H9 (cell line): ENCODE data around the gene MYLK4. TPM values are rescaled to one million over a fixed set of nuclear protein-coding genes. Genes with fewer than 3 reads are reported as not detected.

ENCODE experiments used
- DNase-seq: peaks from one replicate; pipeline ENCODE4 v3.0.0-alpha.2; 2017
- H2AFZ ChIP-seq: one replicate; pipeline ENCODE4 v1.6.1; 2013; ENCODE audit warnings: mild to moderate bottlenecking, low read length, control low read depth, moderate library complexity
- H2AK5ac ChIP-seq: 2 replicates; pipeline ENCODE4 v1.6.1; 2013; ENCODE audit warnings: low read length, control low read depth, mixed read lengths; ENCODE audit not compliant: insufficient read length
- H2BK120ac ChIP-seq: one replicate; pipeline ENCODE4 v1.6.1; 2013; ENCODE audit warnings: low read depth, mild to moderate bottlenecking, low read length, control low read depth, inconsistent platforms; ENCODE audit not compliant: poor library complexity, severe bottlenecking
- H2BK12ac ChIP-seq: 2 replicates; pipeline ENCODE4 v1.6.1; 2013; ENCODE audit warnings: low read length, control low read depth, mixed read lengths, low read depth; ENCODE audit not compliant: insufficient read length
- H2BK15ac ChIP-seq: 2 replicates; pipeline ENCODE4 v1.6.1; 2013; ENCODE audit warnings: low read depth, low read length, control low read depth
- H2BK20ac ChIP-seq: one replicate; pipeline ENCODE4 v1.6.1; 2013; ENCODE audit warnings: low read depth, mild to moderate bottlenecking, low read length, control low read depth, inconsistent platforms; ENCODE audit not compliant: poor library complexity, severe bottlenecking
- H2BK5ac ChIP-seq: 2 replicates; pipeline ENCODE4 v1.6.1; 2013; ENCODE audit warnings: low read length, control low read depth, mixed read lengths; ENCODE audit not compliant: insufficient read length
- H3K14ac ChIP-seq: 2 replicates; pipeline ENCODE4 v1.6.1; 2013; ENCODE audit warnings: low read length, control low read depth; ENCODE audit not compliant: insufficient read depth
- H3K18ac ChIP-seq: 2 replicates; pipeline ENCODE4 v1.6.1; 2013; ENCODE audit warnings: low read depth, mild to moderate bottlenecking, mixed read lengths, low read length, control low read depth; ENCODE audit not compliant: insufficient read length
- H3K23ac ChIP-seq: 2 replicates; pipeline ENCODE4 v1.6.1; 2013; ENCODE audit warnings: low read length, control low read depth, mixed read lengths, low read depth; ENCODE audit not compliant: insufficient read length
- H3K23me2 ChIP-seq: 2 replicates; pipeline ENCODE4 v1.6.1; 2013; ENCODE audit warnings: low read depth, mild to moderate bottlenecking, mixed read lengths, low read length, control low read depth; ENCODE audit not compliant: insufficient read length, poor library complexity, severe bottlenecking
- H3K27ac ChIP-seq: 2 replicates; pipeline ENCODE4 v1.5.1; 2013; ENCODE audit warnings: low read length, control low read depth, mixed read lengths, low read depth; ENCODE audit not compliant: insufficient read length
- H3K27me3 ChIP-seq: 2 replicates; pipeline ENCODE4 v1.6.1; 2013; ENCODE audit warnings: low read length, control low read depth, inconsistent platforms; ENCODE audit not compliant: insufficient read depth
- H3K4ac ChIP-seq: 2 replicates; pipeline ENCODE4 v1.6.1; 2013; ENCODE audit warnings: low read depth, mild to moderate bottlenecking, control low read depth, inconsistent platforms, low read length, moderate library complexity
- H3K4me1 ChIP-seq: 2 replicates; pipeline ENCODE4 v1.6.1; 2013; ENCODE audit warnings: low read length, control low read depth, inconsistent platforms; ENCODE audit not compliant: insufficient read depth
- H3K4me2 ChIP-seq: 2 replicates; pipeline ENCODE4 v1.6.1; 2013; ENCODE audit warnings: low read length, control low read depth, mixed read lengths; ENCODE audit not compliant: insufficient read length, insufficient read depth
- H3K56ac ChIP-seq: 2 replicates; pipeline ENCODE4 v1.6.1; 2013; ENCODE audit warnings: low read depth, mild to moderate bottlenecking, mixed read lengths, low read length, control low read depth; ENCODE audit not compliant: insufficient read length
- H3K79me1 ChIP-seq: 2 replicates; pipeline ENCODE4 v1.6.1; 2013; ENCODE audit warnings: low read depth, mild to moderate bottlenecking, moderate library complexity, low read length, control low read depth, inconsistent platforms; ENCODE audit not compliant: insufficient read depth, poor library complexity, severe bottlenecking
- H3K79me2 ChIP-seq: 2 replicates; pipeline ENCODE4 v1.6.1; 2013; ENCODE audit warnings: low read length, control low read depth, inconsistent platforms; ENCODE audit not compliant: insufficient read depth
- H3K9ac ChIP-seq: 2 replicates; pipeline ENCODE4 v1.6.1; 2013; ENCODE audit warnings: low read length, control low read depth, mixed read lengths; ENCODE audit not compliant: insufficient read length; ENCODE audit errors: extremely low read depth
- H3K9me3 ChIP-seq: one replicate; pipeline ENCODE4 v1.6.1; 2013; ENCODE audit warnings: low read depth, low read length, inconsistent platforms; ENCODE audit not compliant: control insufficient read depth
- H3T11ph ChIP-seq: one replicate; pipeline ENCODE4 v1.6.1; 2013; ENCODE audit warnings: mild to moderate bottlenecking, low read length, control low read depth, inconsistent platforms
- H4K20me1 ChIP-seq: one replicate; pipeline ENCODE4 v1.6.1; 2013; ENCODE audit not compliant: control insufficient read depth, insufficient read length, insufficient read depth
- H4K5ac ChIP-seq: 2 replicates; pipeline ENCODE4 v1.6.1; 2013; ENCODE audit warnings: low read depth, mild to moderate bottlenecking, mixed read lengths, low read length, control low read depth; ENCODE audit not compliant: insufficient read length
- H4K8ac ChIP-seq: replicated peaks from 2 replicates; pipeline ENCODE4 v1.6.1; 2013; ENCODE audit warnings: low read length, control low read depth, mixed read lengths, low read depth; ENCODE audit not compliant: insufficient read length
- H4K91ac ChIP-seq: 2 replicates; pipeline ENCODE4 v1.6.1; 2013; ENCODE audit warnings: low read depth, mild to moderate bottlenecking, moderate library complexity, mixed read lengths, low read length, control low read depth; ENCODE audit not compliant: insufficient read length
- H3K27ac Mint-ChIP-seq, 3 experiments: 2 replicates in 2 of 3; 3 replicates in 1 of 3; pipeline ENCODE4 v1.8.0; 2020 to 2021; ENCODE audit warnings: mixed read lengths in 3 of 3, mild to moderate bottlenecking in 1 of 3, moderate library complexity in 1 of 3
- H3K27me3 Mint-ChIP-seq: 2 replicates; pipeline ENCODE4 v1.8.0; 2021; ENCODE audit warnings: low read depth, mild to moderate bottlenecking, moderate library complexity, mixed read lengths
- H3K36me3 Mint-ChIP-seq, 3 experiments: 2 replicates in 2 of 3; 3 replicates in 1 of 3; pipeline ENCODE4 v1.8.0; 2020 to 2021; ENCODE audit warnings: low read depth in 3 of 3, mixed read lengths in 3 of 3; ENCODE audit not compliant: insufficient read depth in 1 of 3
- H3K4me1 Mint-ChIP-seq, 2 experiments: 2 replicates each; pipeline ENCODE4 v1.8.0; 2020; ENCODE audit warnings: mixed read lengths in 2 of 2
- H3K4me3 Mint-ChIP-seq, 2 experiments: 2 replicates in 1 of 2; 3 replicates in 1 of 2; pipeline ENCODE4 v1.8.0; 2020 to 2021; ENCODE audit warnings: mild to moderate bottlenecking in 2 of 2, mixed read lengths in 2 of 2, moderate library complexity in 1 of 2
- H3K9me3 Mint-ChIP-seq, 2 experiments: 2 replicates in 1 of 2; 3 replicates in 1 of 2; pipeline ENCODE4 v1.8.0; 2020; ENCODE audit warnings: mild to moderate bottlenecking in 2 of 2, mixed read lengths in 2 of 2, moderate library complexity in 1 of 2
- CTCF ChIP-seq: fragments of 200-600 bp; sonication (generic); conservative IDR thresholded peaks from 3 replicates; pipeline ENCODE4 v1.8.0; 2021; ENCODE audit warnings: antibody characterized with exemption, mild to moderate bottlenecking
- WGBS: extraction: QIAGEN DNeasy Blood & Tissue Kit; methylation state at CpG from one replicate; pipeline ENCODE4 v1.1.7; 2013; ENCODE audit warnings: missing lambda C conversion rate, low lambda C conversion rate, mixed read lengths; ENCODE audit not compliant: insufficient read length; ENCODE audit errors: extremely low coverage; 5-methylcytosine and 5-hydroxymethylcytosine counted together
- total RNA-seq: library from RNA; stranded (reverse); gene quantifications from 2 replicates; pipeline ENCODE4 v1.2.1, GENCODE V29; 2021

MYLK4 gene
- total RNA-seq, 1 experiment from 2014 or later, result 0.28 TPM

GRCh38 chr6:2626401-2626800 lies 124.3 kb downstream of the MYLK4 start:
- H3K27me3 Mint-ChIP-seq, result no peaks in the 10 kb centered on the region
- no peak for DNase-seq
- H3K23ac ChIP-seq, result no peak overlapping the region

More at GRCh38 chr6:2626401-2626800, 124.3 kb downstream of the MYLK4 start:
- no peak overlapping the region for H3K4me2 ChIP-seq
- H3K4me3 Mint-ChIP-seq, result no peak overlapping the region
- H3K56ac ChIP-seq, result no peak overlapping the region
- H3K4me1 ChIP-seq, result no peaks in the 10 kb centered on the region
- H2BK120ac ChIP-seq, result no peak overlapping the region
- no peak overlapping the region for H2BK12ac ChIP-seq
- H3K4me1 Mint-ChIP-seq, result peaks cover 16 to 17% of the 10 kb centered on the region in 2 experiments
- H3K79me1 ChIP-seq, result no peaks in the 10 kb centered on the region
- H3K79me2 ChIP-seq, result no peaks in the 10 kb centered on the region
- H3K23me2 ChIP-seq, result no peaks in the 10 kb centered on the region
- no peak overlapping the region for H2BK5ac ChIP-seq
- H2AK5ac ChIP-seq, result no peak overlapping the region
- H3K9me3 ChIP-seq, result no peaks in the 10 kb centered on the region
- WGBS, result no CpG with 5 or more reads among the region's 7 CpGs
- no peaks in the 10 kb centered on the region for H3K27me3 ChIP-seq
- H4K8ac ChIP-seq, result no peak overlapping the region
- no peak for TF ChIP-seq CTCF
- H3K14ac ChIP-seq, result no peak overlapping the region
- no peak overlapping the region for H3T11ph ChIP-seq
- no peak overlapping the region for H3K27ac Mint-ChIP-seq
- H3K18ac ChIP-seq, result no peak overlapping the region
- H4K91ac ChIP-seq, result no peak overlapping the region
- no peaks in the 10 kb centered on the region for H3K9me3 Mint-ChIP-seq
- no peak overlapping the region for H3K27ac ChIP-seq
- H3K4ac ChIP-seq, result no peak overlapping the region
- no peak overlapping the region for H2BK15ac ChIP-seq
- H4K20me1 ChIP-seq, result no peaks in the 10 kb centered on the region
- no peak overlapping the region for H4K5ac ChIP-seq
- H2AFZ ChIP-seq, result no peak overlapping the region
- no peak overlapping the region for H2BK20ac ChIP-seq
- no peak overlapping the region for H3K9ac ChIP-seq
- H3K36me3 Mint-ChIP-seq, result no peaks in the 10 kb centered on the region; a peak in 1 of 7 replicates
